Sigmoid colon (tissue), 7 donors: ENCODE results near the gene ANKHD1. TPM values are rescaled to one million over a fixed set of nuclear protein-coding genes. Genes with fewer than 3 reads are reported as not detected.

ENCODE experiments used
- DNase-seq: peaks from one replicate; pipeline ENCODE4 v3.0.0-alpha.2; 2019
- H3K27ac ChIP-seq, 4 donors: fragments of 200-600 bp; sonication (generic); one replicate each; pipeline ENCODE4 v1.5.1; 2016 to 2019; ENCODE audit warnings: mild to moderate bottlenecking in 1 of 4
- H3K27me3 ChIP-seq, 3 donors: fragments of 200-600 bp; sonication (generic); one replicate each; pipeline ENCODE4 v1.5.1; 2019; ENCODE audit warnings: mild to moderate bottlenecking in 1 of 3
- H3K36me3 ChIP-seq, 4 donors: fragments of 200-600 bp; sonication (generic); one replicate each; pipeline ENCODE4 v1.5.1; 2016 to 2019
- H3K4me1 ChIP-seq, 4 donors: fragments of 200-600 bp; sonication (generic); one replicate each; pipeline ENCODE4 v1.5.1; 2017 to 2019
- H3K4me3 ChIP-seq, 4 donors: fragments of 200-600 bp; sonication (generic); one replicate each; pipeline ENCODE4 v1.5.1; 2017 to 2019; ENCODE audit warnings: mild to moderate bottlenecking in 2 of 4, moderate library complexity in 1 of 4
- H3K9me3 ChIP-seq, 4 donors: fragments of 200-600 bp in 3 of 4; sonication (generic) in 3 of 4; one replicate each; pipeline versions ENCODE4 v1.5.1 to v1.6.1; 2013 to 2019
- CTCF ChIP-seq, 4 experiments: fragments of 450-650 bp in 3 of 4; fragments of 200-600 bp in 1 of 4; IDR thresholded peaks; one replicate each; pipeline ENCODE4 v1.5.1; 2016 to 2019; ENCODE audit warnings: antibody characterized with exemption in 4 of 4, mild to moderate bottlenecking in 3 of 4, moderate library complexity in 2 of 4
- EP300 ChIP-seq, 4 donors: sonication (generic); formaldehyde crosslinking; IDR thresholded peaks; one replicate each; pipeline ENCODE4 v1.6.1; 2017; ENCODE audit warnings: antibody characterized with exemption in 4 of 4
- POLR2A ChIP-seq, 2 donors: fragments of 450-650 bp; IDR thresholded peaks; one replicate each; pipeline ENCODE4 v1.6.1; 2016; ENCODE audit warnings: antibody characterized with exemption in 2 of 2, mild to moderate bottlenecking in 2 of 2, moderate library complexity in 2 of 2
- POLR2AphosphoS5 ChIP-seq, 4 donors: sonication (generic); formaldehyde crosslinking; IDR thresholded peaks; one replicate each; pipeline ENCODE4 v1.6.1; 2017; ENCODE audit warnings: antibody characterized with exemption in 4 of 4
- WGBS, 2 donors: extraction: QIAGEN DNeasy Blood & Tissue Kit; methylation state at CpG; one replicate each; pipeline ENCODE4 v1.1.7; 2013; 5-methylcytosine and 5-hydroxymethylcytosine counted together
- intact Hi-C: fragments of 100-400 bp; cut with DNase I; formaldehyde crosslinking; loops from one replicate; pipeline ENCODE4 v1.15.1; 2023
- polyA plus RNA-seq, 3 donors: library from polyadenylated mRNA; stranded (reverse); fragments of 200-250 nt; gene quantifications; one replicate each; pipeline ENCODE4 v1.2.3, GENCODE V29; 2013
- total RNA-seq, 4 donors: library from RNA; depleted of rRNA; stranded (reverse); fragments of >200 nt; gene quantifications; one replicate each; pipeline ENCODE4 v1.1.0, GENCODE V29; 2016
- donor health status: healthy with polysubstance abuse.
- donor health status: Bipolar disorder and iron deficiency.
- donor health status: healthy.

The ANKHD1 gene
- total and polyA plus RNA-seq, 7 donors = 25.8 to 109 (median 93.5) TPM

GRCh38 chr5:140498591-140498990 is 97.0 kb downstream of the ANKHD1 start:
- Histone ChIP-seq H3K4me1 (no peaks in the 10 kb centered on the region), H3K27me3 (no peaks in the 10 kb centered on the region), H3K9me3 (no peaks in the 10 kb centered on the region), H3K4me3 (no peak overlapping the region), H3K36me3 (peaks cover 0 to 34% (median 5%) of the 10 kb centered on the region in 4 donors), H3K27ac (no peak overlapping the region)
- intact Hi-C loops = no loop called here
- WGBS, 2 donors = 94 to 99% methylated on average over 1 of the region's 1 CpG
- no peak for DNase-seq
- TF ChIP-seq POLR2A (IDR thresholded peaks at IDR 0.05) (no peak), POLR2AphosphoS5 (IDR thresholded peaks at IDR 0.05) (no peak), EP300 (IDR thresholded peaks at IDR 0.05) (no peak), CTCF (IDR thresholded peaks at IDR 0.05) (no peak)

GRCh38 chr5:140502834-140503233 is 101.2 kb downstream of the ANKHD1 start:
- no peaks in the 10 kb centered on the region for H3K4me1 ChIP-seq
- no peaks in the 10 kb centered on the region for H3K27me3 ChIP-seq
- TF ChIP-seq POLR2A (IDR thresholded peaks at IDR 0.05) (no peak), POLR2AphosphoS5 (IDR thresholded peaks at IDR 0.05) (no peak), EP300 (IDR thresholded peaks at IDR 0.05) (no peak)
- no peak overlapping the region for H3K27ac ChIP-seq
- DNase-seq = no peak
- 93 to 94% methylated on average over 2 of the region's 2 CpGs for WGBS, 2 donors
- peaks cover 0 to 53% (median 27%) of the 10 kb centered on the region in 4 donors for H3K36me3 ChIP-seq
- intact Hi-C loops = no loop called here
- H3K4me3 ChIP-seq = no peak overlapping the region
- H3K9me3 ChIP-seq = no peaks in the 10 kb centered on the region

- no peaks in the 10 kb centered on the region for H3K9me3 ChIP-seq
- intact Hi-C loops = no loop called here
- no peaks in the 10 kb centered on the region for H3K4me1 ChIP-seq
- DNase-seq = no peak
- H3K27me3 ChIP-seq = no peaks in the 10 kb centered on the region
- TF ChIP-seq EP300 (IDR thresholded peaks at IDR 0.05) (no peak), POLR2A (IDR thresholded peaks at IDR 0.05) (no peak), POLR2AphosphoS5 (IDR thresholded peaks at IDR 0.05) (no peak), CTCF (IDR thresholded peaks at IDR 0.05) (no peak)
- no peak overlapping the region for H3K27ac ChIP-seq
- peaks cover 36 to 100% (median 64%) of the 10 kb centered on the region in 4 donors for H3K36me3 ChIP-seq
- 89 to 93% methylated on average over 4 of the region's 4 CpGs for WGBS, 2 donors
- no peak overlapping the region for H3K4me3 ChIP-seq
Observed at GRCh38 chr5:140509898-140510297, 108.3 kb downstream of the ANKHD1 start.

- intact Hi-C loops = no loop called here
- Histone ChIP-seq H3K4me3 (no peak overlapping the region), H3K36me3 (peaks cover 35 to 78% (median 42%) of the 10 kb centered on the region in 4 donors), H3K4me1 (no peaks in the 10 kb centered on the region), H3K27ac (no peak overlapping the region), H3K27me3 (no peaks in the 10 kb centered on the region), H3K9me3 (no peaks in the 10 kb centered on the region)
- WGBS, 2 donors = 73 to 92% methylated on average over 2 of the region's 2 CpGs
- TF ChIP-seq CTCF (IDR thresholded peaks at IDR 0.05) = no peak
- no peak for TF ChIP-seq EP300 (IDR thresholded peaks at IDR 0.05)
- TF ChIP-seq POLR2A (IDR thresholded peaks at IDR 0.05) = no peak
- no peak for TF ChIP-seq POLR2AphosphoS5 (IDR thresholded peaks at IDR 0.05)
- DNase-seq = no peak
Observed at GRCh38 chr5:140513124-140513523, 111.5 kb downstream of the ANKHD1 start.

GRCh38 chr5:140524003-140524402 is 122.4 kb downstream of the ANKHD1 start:
- Histone ChIP-seq H3K4me3 (no peak overlapping the region), H3K4me1 (no peaks in the 10 kb centered on the region), H3K27me3 (no peaks in the 10 kb centered on the region), H3K27ac (no peak overlapping the region), H3K36me3 (peaks cover 9 to 56% (median 28%) of the 10 kb centered on the region in 4 donors), H3K9me3 (no peaks in the 10 kb centered on the region)
- intact Hi-C loops = no loop called here
- WGBS, 2 donors = 88 to 91% methylated on average over 2 of the region's 2 CpGs
- TF ChIP-seq EP300 (IDR thresholded peaks at IDR 0.05) (no peak), POLR2A (IDR thresholded peaks at IDR 0.05) (no peak), POLR2AphosphoS5 (IDR thresholded peaks at IDR 0.05) (no peak), CTCF (IDR thresholded peaks at IDR 0.05) (no peak)
- no peak for DNase-seq
